Stimulated activated CD4-positive, alpha-beta T cell treated with anti-CD3 and anti-CD28 coated beads, Interleukin-4, amount 100 ng/mL, for 24 hours (primary cell): ENCODE results near the gene CLPTM1L.
A peak's percentile ranks its signal among the peaks of the same experiment; 100 is the strongest.

Experiments
- DNase-seq: peaks from one replicate; pipeline ENCODE4 v3.0.0-alpha.2; 2020

CLPTM1L gene, protein sequence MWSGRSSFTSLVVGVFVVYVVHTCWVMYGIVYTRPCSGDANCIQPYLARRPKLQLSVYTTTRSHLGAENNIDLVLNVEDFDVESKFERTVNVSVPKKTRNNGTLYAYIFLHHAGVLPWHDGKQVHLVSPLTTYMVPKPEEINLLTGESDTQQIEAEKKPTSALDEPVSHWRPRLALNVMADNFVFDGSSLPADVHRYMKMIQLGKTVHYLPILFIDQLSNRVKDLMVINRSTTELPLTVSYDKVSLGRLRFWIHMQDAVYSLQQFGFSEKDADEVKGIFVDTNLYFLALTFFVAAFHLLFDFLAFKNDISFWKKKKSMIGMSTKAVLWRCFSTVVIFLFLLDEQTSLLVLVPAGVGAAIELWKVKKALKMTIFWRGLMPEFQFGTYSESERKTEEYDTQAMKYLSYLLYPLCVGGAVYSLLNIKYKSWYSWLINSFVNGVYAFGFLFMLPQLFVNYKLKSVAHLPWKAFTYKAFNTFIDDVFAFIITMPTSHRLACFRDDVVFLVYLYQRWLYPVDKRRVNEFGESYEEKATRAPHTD

DNA sequence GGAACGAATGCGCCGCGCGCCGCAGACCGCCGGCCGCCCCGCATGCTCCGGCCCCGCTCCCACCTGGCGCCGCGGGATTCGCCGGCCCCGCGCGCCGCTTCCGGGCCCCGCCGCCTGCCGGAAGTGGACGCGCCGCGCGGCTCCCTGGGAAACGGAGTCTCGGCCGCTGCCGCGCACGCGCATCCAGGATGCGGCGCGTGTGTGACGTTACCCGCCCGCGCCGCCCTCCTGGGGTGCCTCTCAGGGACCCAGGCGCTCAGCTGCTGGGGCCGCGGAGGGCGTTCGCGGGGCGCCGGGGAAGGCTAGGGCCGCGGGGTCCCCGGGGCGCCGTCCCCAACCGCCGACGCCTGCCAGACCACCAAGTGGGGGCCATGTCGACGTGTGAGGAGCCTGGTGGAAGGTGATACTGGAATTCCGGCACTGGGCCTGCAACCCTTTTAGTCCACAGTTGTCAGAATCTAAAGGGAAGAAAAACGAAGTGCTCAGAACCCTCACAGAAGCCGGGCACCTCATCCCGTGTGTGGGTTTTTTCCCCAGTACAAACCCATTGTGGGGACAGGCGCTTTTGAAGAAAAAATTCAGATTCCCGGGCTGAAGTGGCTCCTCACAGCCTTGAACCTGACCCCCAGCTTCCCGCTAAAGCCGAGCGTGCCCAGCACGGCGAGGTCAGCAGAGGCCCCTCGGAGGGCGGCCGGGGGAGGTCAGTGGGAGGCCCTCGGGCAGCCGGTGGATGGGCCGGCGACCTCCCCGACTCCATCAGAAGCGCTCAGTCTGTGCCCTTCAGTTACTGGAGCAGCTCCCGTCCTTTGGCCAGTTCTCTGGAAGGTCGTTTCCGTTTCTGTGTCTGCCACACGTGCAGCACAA is at the start of gene CLPTM1L:
Gene CLPTM1L, minus strand, starts transcription at position 125 of the 864 bp plus-strand sequence. CDS start 258 bp downstream, outside the sequence.
- peak; percentile 87 for DNase-seq

DNA sequence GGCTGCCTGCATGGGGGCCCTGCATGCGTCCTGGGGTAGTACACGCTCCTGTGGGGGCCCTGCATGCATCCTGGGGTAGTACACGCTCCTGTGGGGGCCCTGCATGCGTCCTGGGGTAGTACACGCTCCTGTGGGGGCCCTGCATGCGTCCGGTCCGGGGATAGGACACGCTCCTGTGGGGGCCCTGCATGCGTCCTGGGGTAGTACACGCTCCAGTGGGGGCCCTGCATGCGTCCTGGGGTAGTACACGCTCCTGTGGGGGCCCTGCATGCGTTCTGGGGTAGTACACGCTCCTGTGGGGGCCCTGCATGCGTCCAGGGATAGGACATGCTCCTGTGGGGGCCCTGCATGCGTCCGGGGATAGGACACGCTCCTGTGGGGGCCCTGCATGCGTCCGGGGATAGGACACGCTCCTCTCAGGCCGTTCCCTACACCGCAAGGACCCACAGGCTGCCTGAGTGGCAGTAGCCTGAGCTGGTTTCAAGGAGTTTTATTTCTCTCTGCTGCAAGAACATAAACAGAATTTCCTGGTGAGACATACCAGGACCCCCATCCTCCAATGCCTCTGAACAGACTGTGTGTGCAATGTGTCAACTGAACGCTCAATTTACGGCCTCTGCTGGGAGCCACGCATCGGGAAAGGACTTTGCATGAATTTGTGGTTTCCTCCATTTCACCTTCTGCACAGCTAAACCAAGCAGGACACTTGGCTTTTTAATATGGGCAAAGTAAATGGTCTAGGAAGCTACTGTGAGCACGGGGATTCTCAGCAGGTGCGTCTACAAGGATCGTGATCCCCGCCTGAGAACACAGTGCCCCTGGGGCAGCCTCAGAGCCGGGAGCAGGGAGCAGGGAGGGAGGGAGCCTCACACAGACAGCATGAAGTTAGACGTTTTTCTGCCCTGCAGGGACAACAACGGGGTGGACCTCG is 48.9 kb upstream of the CLPTM1L start:
- DNase-seq = no peak

DNA sequence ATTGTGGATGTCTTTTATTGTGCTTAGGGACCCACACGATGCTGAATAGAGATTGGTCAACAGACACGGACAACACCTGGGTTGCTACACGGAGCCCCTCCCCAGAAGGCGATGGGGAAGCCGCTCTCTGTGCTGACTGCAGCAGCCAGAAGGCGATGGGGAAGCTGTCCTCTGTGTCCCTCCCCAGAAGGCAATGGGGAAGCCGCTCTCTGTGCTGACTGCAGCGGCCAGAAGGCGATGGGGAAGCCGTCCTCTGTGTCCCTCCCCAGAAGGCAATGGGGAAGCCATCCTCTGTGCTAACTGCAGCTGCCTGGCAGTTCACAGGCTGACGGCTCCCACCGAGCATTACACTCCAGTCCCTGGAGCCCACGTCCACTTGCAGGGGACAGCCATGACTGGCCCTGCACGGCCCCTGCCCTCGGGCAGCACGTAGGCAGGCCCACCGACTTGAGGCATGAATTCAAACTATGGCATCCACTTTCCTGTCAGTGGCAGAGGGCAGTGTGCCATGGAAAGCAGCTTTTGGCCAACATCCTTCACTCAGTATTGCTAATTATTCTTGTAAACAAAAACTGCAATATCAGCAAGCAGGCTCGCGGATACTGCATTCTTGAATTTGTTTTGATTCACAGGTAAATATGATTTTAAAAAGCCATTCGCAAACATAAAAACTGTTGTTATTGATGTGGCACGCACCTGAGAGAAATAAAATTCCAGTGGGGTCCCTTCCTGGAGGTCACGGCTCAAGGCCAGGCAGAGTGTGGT is 48.1 kb upstream of the CLPTM1L start:
- no peak for DNase-seq

DNA sequence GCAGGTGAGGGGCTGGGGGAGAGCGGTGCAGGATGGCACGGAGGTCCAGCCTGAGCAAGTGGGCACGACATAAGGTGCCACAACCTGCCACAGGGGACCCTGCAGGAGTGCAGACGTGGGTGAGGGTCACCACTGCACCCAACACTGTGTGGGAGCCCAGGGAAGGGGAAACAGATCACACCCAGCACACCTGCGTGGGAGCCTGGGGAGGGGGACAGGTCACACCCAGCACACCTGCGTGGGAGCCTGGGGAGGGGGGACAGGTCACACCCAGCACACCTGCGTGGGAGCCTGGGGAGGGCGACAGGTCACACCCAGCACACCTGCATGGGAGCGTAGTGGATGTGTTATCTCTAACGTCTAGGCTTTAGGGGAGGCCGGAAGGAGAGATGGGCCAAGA is 47.4 kb upstream of the CLPTM1L start:
- DNase-seq = no peak

DNA sequence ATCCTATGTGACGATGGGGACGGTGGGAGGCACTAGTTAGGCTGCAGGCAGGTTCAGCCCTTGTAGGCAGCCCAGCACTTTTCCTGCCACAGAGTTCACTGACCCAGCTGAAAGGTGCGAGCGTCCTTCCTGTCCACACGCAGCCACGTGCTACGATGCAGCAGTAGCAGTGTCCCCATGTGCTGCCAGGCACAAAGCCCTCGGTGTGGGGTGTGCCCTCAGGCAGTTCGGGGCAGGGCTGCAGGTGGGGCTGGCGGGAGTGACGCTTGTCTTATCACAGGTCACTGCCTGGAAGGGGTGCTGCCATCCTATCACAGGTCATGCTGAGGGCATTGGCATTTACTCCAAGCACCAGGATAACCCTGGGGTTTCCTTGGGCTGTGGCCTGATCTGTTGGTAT is 46.8 kb upstream of the CLPTM1L start:
- DNase-seq = no peak

DNA sequence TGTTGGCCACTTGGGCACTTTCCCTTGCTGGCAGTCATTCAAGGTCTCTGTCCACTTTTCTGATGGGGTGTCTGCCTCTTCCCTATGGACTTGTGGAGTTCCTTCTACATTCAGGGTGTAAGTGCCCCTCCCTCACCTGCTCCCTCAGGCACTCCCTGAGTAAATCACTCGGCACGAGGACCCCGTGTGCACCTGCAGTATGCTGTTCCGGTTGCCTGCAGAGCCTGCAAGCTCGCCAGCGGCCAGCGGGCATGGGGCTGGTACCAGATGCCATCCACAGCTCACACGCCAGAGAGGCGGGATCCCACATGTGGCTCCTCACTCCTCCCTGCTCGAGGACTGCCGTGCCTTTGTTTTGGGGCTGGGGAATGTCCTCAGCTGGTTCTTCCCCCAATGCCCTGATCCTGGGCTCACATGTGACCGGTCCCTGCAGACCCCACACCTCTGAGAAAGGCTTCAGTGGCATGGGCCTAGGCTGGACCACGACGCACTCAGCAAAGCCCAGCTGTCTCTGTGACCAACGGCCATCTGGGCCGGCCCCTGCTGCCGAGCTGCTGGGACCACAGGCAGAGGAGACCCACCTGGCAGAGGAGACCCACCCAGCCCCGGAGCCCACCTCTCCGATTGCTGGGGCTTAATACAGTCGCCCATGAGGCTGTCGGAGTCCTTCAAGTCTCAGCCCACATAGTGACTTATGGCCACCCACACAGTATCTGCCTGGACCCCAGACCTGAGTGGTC is 46.1 kb upstream of the CLPTM1L start:
- no peak for DNase-seq

DNA sequence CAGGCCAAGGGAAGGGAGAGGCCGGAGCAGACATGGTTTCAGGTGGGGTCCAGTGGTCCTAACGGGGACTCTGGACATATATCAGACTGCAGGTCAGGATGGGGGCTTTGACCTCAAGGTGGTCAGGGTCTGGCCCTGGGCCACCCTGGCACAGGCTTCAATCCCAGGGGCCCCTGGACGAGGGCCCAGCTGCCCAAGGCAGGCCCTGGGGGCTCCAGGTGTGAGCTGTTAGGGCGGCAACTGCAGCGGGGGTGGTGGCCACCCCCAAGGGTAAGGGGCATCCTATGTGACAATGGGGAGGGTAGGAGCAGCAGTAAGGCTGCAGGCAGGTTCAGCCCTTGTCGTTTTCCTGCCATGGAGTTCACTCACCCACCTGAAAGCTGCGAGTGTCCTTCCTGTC is 45.4 kb upstream of the CLPTM1L start:
- DNase-seq = no peak

DNA sequence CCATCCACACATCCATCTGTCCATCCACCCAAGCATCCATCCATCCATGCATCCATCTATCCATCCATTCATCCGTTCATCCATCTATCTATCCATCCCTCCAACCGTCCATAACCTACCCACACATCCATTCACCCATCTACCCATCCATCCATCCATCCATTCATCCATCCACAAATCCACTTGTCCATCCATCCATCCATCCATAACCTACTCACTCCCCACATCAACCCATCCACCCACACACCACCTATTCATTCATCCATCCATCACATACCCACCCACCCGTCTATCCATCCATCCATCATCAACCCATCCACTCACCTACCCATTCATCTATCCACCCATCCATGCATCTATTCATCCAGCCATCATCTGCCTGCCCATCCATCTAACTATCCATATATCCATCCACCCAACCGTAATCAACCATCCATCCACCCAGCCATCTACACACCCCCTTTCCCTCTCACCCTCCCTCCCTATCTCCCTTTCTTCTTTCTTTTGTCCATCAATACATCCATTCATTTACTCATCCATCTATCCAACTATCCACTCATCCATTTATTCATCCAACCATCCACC is 43.6 kb upstream of the CLPTM1L start:
- no peak for DNase-seq

DNA sequence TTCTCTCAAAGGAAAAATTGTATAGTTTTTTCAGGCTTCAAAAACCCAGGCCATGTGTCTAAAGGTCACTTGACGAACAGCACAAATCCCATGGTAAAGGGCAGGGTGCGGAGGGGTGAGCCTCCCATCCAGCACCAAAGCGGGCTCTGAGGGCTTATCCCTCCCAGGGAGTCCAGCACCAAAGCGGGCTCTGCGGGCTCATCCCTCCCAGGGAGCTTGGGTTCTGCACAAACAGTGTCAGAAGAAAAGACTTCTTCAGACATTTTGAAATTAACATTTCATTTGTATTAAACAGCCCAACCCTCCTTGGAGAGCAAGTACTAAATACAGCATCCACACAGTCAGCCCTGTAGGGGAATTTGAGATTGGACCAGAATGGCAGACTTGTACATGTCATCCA is 43.0 kb upstream of the CLPTM1L start:
- no peak for DNase-seq

DNA sequence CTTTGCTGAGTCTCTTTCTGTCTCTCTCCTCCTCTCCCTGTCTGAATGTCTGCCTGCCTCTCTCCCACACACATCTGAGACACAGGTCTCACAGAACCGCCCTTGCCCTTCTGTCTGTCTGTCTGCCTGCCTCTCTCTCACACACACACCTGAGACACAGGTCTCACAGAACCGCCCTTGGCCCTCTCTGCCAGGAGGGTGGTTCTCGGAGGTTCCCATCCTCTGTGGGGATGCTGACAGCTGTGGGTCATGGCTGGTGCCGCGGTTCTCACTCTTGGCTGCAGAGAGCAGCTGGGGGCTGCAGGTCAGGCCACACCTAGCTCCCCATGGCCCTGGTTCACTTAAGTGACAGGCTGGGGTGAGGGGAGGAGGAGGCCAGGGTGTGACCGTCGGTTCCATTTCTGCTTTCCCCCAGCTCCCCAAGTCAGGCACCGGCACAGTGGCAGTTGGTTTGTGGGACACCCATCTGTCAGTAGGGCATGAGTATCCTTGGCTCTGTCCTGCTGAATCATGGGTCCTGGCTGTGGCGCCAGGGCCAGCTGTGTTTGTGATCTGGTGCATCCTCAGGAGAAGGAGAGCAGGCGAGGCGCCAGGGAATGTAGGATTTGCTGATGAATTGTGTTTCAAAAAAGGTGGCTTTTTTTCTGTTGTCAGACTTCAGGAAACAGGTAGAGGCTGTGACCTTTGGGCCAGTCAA is 42.3 kb upstream of the CLPTM1L start:
- no peak for DNase-seq

DNA sequence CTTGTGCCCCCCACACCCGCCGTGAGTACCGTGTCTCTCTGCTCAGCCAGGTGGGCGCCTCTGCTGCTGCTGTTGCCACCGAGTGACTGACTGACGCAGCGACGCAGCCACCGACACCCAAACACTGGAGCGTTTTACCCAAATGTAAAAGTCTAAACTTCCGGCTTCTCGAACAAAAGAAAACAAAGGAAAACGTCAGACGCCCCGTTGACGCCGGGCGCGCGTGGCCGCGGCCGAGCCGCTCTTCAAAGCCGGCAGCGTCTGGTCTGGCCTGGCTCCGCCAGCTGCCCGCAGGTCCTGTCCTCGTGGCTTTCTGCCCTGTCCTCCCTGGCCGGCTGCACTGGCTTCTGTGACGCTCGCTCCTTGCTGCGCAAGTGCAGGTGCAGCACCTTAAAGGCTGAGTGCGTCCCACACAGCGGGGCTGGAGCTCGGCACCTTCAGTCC is 41.4 kb upstream of the CLPTM1L start:
- peak; percentile 63 for DNase-seq

DNA sequence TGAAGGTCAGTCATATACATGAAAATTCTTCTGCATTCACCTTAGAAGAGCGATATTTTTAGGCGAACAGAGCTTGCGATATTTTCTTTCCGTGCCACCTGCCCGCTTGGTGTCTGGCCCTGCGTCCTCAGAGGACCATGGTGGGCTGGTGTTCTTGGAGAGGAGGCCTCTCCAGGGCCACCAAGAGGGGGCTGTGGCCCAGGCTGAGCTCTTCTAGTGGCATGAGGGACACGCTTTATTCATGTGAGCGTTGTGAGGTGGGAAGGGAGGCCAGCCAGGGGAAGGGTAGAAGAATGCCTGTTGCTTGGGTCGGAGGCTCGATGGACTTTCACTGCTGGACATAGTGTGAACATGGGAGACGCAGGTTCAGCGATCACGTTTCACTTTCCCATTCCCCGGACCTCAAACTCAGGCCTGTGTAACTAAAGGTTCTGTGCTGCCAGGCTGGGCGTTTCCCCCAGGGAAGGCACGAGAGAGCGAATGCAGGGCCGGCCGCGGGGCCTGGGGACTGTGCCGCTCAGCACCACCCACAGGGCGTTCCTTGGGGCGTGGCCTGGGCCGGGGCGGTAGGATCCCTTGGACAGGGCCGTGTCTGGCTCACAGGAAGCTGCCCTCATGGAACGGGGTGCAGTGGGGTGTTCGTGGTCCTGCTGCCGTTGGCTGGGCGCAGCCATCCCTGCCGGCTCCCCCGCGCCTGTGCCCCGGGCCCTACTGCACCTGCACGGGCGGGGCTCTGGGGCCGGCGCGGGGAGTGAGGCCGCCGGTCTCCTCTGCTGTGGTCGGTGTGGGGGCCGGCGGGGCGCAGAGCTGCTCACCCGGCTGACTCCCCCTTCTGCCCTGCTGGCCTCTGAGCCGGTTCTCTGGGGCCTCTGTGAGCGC is 40.7 kb upstream of the CLPTM1L start:
- peak; percentile 83 for DNase-seq

DNA sequence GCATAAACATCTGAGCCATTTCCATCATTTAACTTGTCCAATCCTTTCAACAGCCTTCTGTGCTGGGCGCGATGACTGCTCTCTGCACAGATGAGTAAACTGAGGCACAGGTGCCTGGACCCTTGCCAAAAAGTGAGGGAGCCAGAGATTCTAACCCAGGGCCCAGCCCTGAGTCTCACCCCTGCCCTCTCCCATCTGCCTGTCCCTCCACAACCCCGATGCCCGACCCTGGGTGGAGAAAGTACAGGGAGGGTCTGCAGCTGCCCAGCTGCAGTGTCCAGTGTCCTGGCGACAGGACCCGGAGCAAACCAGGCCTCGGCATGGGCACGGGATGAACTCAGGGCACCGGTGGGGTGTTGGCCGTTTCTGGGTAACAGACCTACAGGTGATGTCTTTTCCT is 39.6 kb upstream of the CLPTM1L start:
- DNase-seq = no peak

DNA sequence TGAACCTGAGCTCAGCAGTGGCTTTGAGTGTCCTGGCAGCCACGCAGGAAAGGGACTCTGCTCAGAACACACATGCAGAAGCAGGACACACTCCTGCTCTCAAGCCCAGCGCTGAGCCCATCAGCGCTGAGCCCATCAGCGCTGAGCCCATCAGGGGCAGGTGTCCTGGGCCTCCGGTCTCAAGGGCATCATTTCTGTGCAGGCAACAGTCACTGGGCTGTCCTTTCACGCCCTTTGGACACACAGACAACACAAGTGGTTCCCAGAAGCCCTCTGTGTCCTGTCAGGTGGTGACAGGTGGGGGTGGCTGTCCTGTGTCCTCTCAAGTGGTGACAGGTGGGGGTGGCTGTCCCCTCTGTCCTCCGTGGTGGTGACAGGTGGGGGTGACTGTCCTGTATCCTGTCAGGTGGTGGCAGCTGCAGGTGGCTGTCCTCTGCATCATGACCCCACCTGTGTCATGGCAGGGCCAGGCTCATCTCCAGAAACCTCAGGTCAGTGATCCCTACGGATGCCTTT is 39.0 kb upstream of the CLPTM1L start:
- DNase-seq = no peak

DNA sequence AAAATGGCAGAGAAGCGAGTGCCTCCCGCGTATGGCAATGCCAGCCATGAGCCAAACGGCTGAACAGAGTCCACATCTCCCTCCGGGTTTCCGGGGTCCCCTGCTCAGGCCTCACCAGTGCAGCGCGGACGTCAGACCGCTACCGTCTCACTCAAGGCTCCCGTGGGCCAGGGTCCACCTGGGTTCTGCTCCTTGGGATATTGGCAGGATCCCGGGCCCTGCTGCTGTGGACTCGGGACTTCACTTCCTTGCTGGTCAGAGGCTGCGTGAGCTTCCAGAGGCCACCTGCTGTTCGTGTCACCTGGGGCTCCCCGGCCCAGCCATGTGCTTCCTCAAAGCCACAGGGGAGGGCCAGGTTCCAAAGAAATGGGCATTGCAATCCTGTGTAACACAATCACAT is 38.4 kb upstream of the CLPTM1L start:
- no peak for DNase-seq

DNA sequence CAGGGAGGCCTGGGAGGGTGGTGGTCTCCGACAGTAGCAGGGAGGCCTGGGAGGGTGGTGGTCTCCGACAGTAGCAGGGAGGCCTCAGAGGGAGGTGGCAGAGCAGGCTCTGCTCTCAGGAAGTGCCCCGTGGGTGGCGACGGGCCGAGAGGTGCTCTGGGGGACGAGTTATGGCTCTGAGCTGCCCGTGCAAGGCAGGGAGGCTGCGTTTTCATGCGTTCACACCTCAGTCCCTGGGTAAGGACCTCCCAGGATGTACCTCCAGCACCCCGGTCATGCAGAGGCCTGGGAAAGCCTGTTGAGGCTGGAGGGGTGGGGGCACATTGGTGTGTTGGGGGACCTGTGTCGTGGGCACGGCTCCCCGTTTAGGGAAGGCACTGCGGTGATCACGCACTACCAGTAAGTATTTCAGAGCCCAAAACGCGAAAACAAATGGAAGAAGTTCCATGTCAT is 37.4 kb upstream of the CLPTM1L start:
- DNase-seq = no peak

DNA sequence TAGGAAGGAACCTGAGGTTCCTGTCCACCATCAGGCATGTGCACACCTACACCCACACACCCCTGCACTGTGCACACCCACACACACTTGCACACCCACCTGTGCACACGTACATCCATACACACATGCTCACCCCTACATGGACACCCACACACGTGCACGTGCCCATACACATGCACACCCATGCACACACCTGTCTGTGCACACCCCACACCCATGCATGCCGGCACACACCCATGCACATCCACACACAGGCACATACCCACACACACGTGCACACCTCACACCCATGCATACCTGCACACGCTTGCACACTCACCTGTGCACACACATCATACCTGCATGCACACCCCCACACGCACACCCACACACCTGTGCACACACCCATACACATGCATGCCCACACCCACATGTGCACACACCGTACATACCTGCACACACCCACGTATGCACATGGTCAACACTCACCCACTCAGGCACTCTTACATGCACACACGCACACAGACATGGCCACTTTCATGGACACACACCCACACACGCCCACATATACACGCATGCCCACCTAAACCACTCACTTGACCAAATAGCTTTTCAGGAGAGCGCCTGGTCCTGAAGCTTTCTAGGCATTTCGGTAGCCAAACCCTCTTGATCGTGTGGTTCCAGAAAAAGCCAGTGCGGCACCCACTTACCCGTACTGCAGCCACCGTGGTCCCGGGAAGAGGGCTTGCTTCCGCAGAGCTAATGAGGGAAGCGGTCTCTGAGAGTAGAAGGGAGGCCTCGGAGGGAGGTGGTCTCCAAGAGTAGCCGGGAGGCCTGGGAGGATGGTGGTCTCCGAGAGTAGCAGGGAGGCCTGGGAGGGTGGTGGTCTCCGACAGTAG is 36.7 kb upstream of the CLPTM1L start:
- no peak for DNase-seq

DNA sequence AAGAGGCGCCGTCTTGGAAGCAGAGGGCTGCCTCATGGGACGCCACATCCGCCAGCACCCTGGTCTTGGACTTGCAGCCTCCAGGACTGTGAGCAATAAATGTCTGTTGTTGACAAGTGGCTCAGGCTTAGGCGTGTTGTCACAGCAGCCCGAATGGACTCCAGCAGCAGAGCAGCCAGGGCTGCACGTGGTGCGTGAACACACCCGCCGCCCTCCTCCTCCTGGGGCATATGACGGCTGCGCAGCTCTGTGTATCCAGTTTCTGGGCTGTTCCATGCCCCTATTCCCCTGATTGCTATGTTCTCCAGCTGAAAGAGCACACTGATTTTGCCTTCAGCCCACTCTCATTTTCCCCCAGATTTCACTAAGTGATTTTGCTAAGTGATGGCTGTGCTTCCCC is 36.0 kb upstream of the CLPTM1L start:
- no peak for DNase-seq
